ENCODE data around the gene GNG14.
A peak's percentile ranks its signal among the peaks of the same experiment; 100 is the strongest.

Gene GNG14

GRCh38 chr19:12666265-12667048 lies 21.3 kb upstream of the GNG14 start, which contains the start of the genes MAN2B1 and WDR83:
Gene MAN2B1, minus strand, starts transcription at chr19:12666742. Its CDS starts 41 bp downstream, at chr19:12666701.
Gene WDR83, plus strand, starts transcription at chr19:12666807. Its CDS starts 2,984 bp downstream, at chr19:12669791.
- peaks cover 25% of the 10 kb centered on the region for H3K4me1 ChIP-seq (ENCODE audit: insufficient read depth, low read length, poor library complexity, severe bottlenecking)
- H3K9me3 ChIP-seq (ENCODE audit: insufficient read depth, low read depth, low read length) = no peaks in the 10 kb centered on the region
- no peaks in the 10 kb centered on the region for H3K9me2 ChIP-seq (replicated peaks; ENCODE audit: low read depth, low read length)
- H3K36me3 ChIP-seq (ENCODE audit: insufficient read depth, low read length) = no peaks in the 10 kb centered on the region; the same call in 1 of the 2 replicates
- no peak for TF ChIP-seq EZH2phosphoT487 (IDR thresholded peaks at IDR 0.05; ENCODE audit: borderline replicate concordance)
- peak within 1 kb of the TSS; percentile 86 for H3K9ac ChIP-seq (ENCODE audit: low read depth, low read length, poor library complexity, severe bottlenecking)
- H3K4me2 ChIP-seq (ENCODE audit: low read depth, low read length, poor library complexity, severe bottlenecking) = peak within 1 kb of the TSS; percentile 90
- H3F3A ChIP-seq (ENCODE audit: low read depth) = no peaks in the 10 kb centered on the region
- H3K27me3 ChIP-seq (ENCODE audit: insufficient read depth, low read length, poor library complexity, severe bottlenecking) = no peaks in the 10 kb centered on the region
- H4K20me1 ChIP-seq (ENCODE audit: insufficient read depth, low read length, poor library complexity, severe bottlenecking) = peaks cover 13% of the 10 kb centered on the region
- peaks cover 38% of the 10 kb centered on the region for H3K79me2 ChIP-seq (ENCODE audit: insufficient read depth, low read length)
- peak within 1 kb of the TSS; percentile 89 for H3K4me3 ChIP-seq (ENCODE audit: low read length, poor library complexity, severe bottlenecking)
- H2AFZ ChIP-seq (ENCODE audit: low read length) = peak within 1 kb of the TSS; percentile 74

- H3K79me2 ChIP-seq (ENCODE audit: insufficient read depth, low read length) = peaks cover 38% of the 10 kb centered on the region
- H3K4me2 ChIP-seq (ENCODE audit: low read depth, low read length, poor library complexity, severe bottlenecking) = peak overlapping the region; percentile 89
- H3K4me3 ChIP-seq (ENCODE audit: low read length, poor library complexity, severe bottlenecking) = peak overlapping the region; percentile 79
- no peaks in the 10 kb centered on the region for H3K9me3 ChIP-seq (ENCODE audit: insufficient read depth, low read depth, low read length)
- H2AFZ ChIP-seq (ENCODE audit: low read length) = no peak overlapping the region
- peaks cover 1% of the 10 kb centered on the region; the same call in 1 of the 2 replicates for H3K36me3 ChIP-seq (ENCODE audit: insufficient read depth, low read length)
- H3F3A ChIP-seq (ENCODE audit: low read depth) = no peaks in the 10 kb centered on the region
- peak overlapping the region; percentile 89 for H3K9ac ChIP-seq (ENCODE audit: low read depth, low read length, poor library complexity, severe bottlenecking)
- TF ChIP-seq CTCF (conservative IDR thresholded peaks at IDR 0.05; ENCODE audit: low read length) = no peak
- TF ChIP-seq EZH2phosphoT487 (IDR thresholded peaks at IDR 0.05; ENCODE audit: borderline replicate concordance) = no peak
- peaks cover 13% of the 10 kb centered on the region for H4K20me1 ChIP-seq (ENCODE audit: insufficient read depth, low read length, poor library complexity, severe bottlenecking)
- H3K4me1 ChIP-seq (ENCODE audit: insufficient read depth, low read length, poor library complexity, severe bottlenecking) = peaks cover 25% of the 10 kb centered on the region
- no peaks in the 10 kb centered on the region for H3K27me3 ChIP-seq (ENCODE audit: insufficient read depth, low read length, poor library complexity, severe bottlenecking)
- H3K9me2 ChIP-seq (replicated peaks; ENCODE audit: low read depth, low read length) = no peaks in the 10 kb centered on the region
These were observed 20.0 kb upstream of the GNG14 start for GRCh38 chr19:12667731-12668302.

- H3K9me3 ChIP-seq (ENCODE audit: insufficient read depth, low read depth, low read length) = no peaks in the 10 kb centered on the region
- no peaks in the 10 kb centered on the region for H3F3A ChIP-seq (ENCODE audit: low read depth)
- H3K36me3 ChIP-seq (ENCODE audit: insufficient read depth, low read length) = peaks cover 5% of the 10 kb centered on the region; the same call in 1 of the 2 replicates
- H3K27me3 ChIP-seq (ENCODE audit: insufficient read depth, low read length, poor library complexity, severe bottlenecking) = no peaks in the 10 kb centered on the region
- no peak overlapping the region for H2AFZ ChIP-seq (ENCODE audit: low read length)
- no peaks in the 10 kb centered on the region for H3K9me2 ChIP-seq (replicated peaks; ENCODE audit: low read depth, low read length)
- H3K4me1 ChIP-seq (ENCODE audit: insufficient read depth, low read length, poor library complexity, severe bottlenecking) = peaks cover 25% of the 10 kb centered on the region
- peaks cover 38% of the 10 kb centered on the region for H3K79me2 ChIP-seq (ENCODE audit: insufficient read depth, low read length)
- H3K4me3 ChIP-seq (ENCODE audit: low read length, poor library complexity, severe bottlenecking) = peak overlapping the region; percentile 79
- TF ChIP-seq CTCF (conservative IDR thresholded peaks at IDR 0.05; ENCODE audit: low read length) (no peak), EZH2phosphoT487 (IDR thresholded peaks at IDR 0.05; ENCODE audit: borderline replicate concordance) (no peak)
- peaks cover 13% of the 10 kb centered on the region for H4K20me1 ChIP-seq (ENCODE audit: insufficient read depth, low read length, poor library complexity, severe bottlenecking)
- H3K4me2 ChIP-seq (ENCODE audit: low read depth, low read length, poor library complexity, severe bottlenecking) = peak overlapping the region; percentile 89
- peak overlapping the region; percentile 89 for H3K9ac ChIP-seq (ENCODE audit: low read depth, low read length, poor library complexity, severe bottlenecking)
These were observed 19.5 kb upstream of the GNG14 start for GRCh38 chr19:12668346-12668745.
